ENCODE measurements around the gene PDE6H. TPM values are rescaled to one million over a fixed set of nuclear protein-coding genes. Genes with fewer than 3 reads are reported as not detected.

PDE6H gene
- total and polyA plus RNA-seq, 12 donors = 0.48 to 5.9 (median 1.5) TPM; not detected in 8

DNA sequence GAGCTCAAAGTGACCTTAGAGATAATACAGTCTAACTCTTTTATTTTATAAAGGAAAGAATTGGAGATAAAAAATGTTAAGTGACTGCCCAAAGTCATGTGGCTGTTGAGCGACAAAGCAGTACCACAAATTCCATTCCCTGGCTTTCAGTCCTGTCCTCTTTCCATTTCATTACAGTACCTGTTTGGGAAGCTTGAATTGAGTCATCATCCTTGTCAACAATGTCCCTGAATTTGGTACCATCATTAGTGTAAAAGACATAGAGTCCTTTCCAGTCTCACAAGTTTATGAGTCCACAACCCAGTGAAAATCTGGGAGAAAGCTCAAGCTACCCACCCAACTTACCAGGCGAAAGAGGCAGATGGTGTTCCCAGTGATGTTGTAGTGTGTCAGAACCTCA is 38.3 kb upstream of the PDE6H start:
- DNase-seq = no peak
- no peak overlapping the region for H3K4me3 ChIP-seq
- 96 to 100% (median 98%) methylated on average over 2 of the region's 2 CpGs for WGBS, 4 donors
- TF ChIP-seq, protein P1, sequence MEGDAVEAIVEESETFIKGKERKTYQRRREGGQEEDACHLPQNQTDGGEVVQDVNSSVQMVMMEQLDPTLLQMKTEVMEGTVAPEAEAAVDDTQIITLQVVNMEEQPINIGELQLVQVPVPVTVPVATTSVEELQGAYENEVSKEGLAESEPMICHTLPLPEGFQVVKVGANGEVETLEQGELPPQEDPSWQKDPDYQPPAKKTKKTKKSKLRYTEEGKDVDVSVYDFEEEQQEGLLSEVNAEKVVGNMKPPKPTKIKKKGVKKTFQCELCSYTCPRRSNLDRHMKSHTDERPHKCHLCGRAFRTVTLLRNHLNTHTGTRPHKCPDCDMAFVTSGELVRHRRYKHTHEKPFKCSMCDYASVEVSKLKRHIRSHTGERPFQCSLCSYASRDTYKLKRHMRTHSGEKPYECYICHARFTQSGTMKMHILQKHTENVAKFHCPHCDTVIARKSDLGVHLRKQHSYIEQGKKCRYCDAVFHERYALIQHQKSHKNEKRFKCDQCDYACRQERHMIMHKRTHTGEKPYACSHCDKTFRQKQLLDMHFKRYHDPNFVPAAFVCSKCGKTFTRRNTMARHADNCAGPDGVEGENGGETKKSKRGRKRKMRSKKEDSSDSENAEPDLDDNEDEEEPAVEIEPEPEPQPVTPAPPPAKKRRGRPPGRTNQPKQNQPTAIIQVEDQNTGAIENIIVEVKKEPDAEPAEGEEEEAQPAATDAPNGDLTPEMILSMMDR (IDR thresholded peaks at IDR 0.05) = no peak
- no peak for TF ChIP-seq POLR2A (IDR thresholded peaks at IDR 0.05)
- H3K27ac ChIP-seq = no peak overlapping the region
- no peaks in the 10 kb centered on the region for H3K36me3 ChIP-seq (replicated peaks in 1 of 2)
- no peaks in the 10 kb centered on the region for H3K27me3 ChIP-seq
- H3K4me1 ChIP-seq (replicated peaks in 1 of 2) = no peaks in the 10 kb centered on the region
- intact Hi-C loops (cut with DNase I) = no loop called here
- no peaks in the 10 kb centered on the region for H3K9me3 ChIP-seq (replicated peaks in 1 of 3)

- TF ChIP-seq, protein P1 (IDR thresholded peaks at IDR 0.05) = no peak
- TF ChIP-seq POLR2A (IDR thresholded peaks at IDR 0.05) = no peak
- intact Hi-C loops (cut with DNase I) = no loop called here
- 57 to 69% (median 66%) methylated on average over 4 of the region's 4 CpGs for WGBS, 4 donors
- no peak overlapping the region for H3K4me3 ChIP-seq
- no peaks in the 10 kb centered on the region for H3K27me3 ChIP-seq
- H3K9me3 ChIP-seq (replicated peaks in 1 of 3) = no peaks in the 10 kb centered on the region
- H3K27ac ChIP-seq = no peak overlapping the region
- DNase-seq = no peak
- no peaks in the 10 kb centered on the region for H3K36me3 ChIP-seq (replicated peaks in 1 of 2)
- H3K4me1 ChIP-seq (replicated peaks in 1 of 2) = no peaks in the 10 kb centered on the region
Observed at GRCh38 chr12:14935031-14935430, 37.8 kb upstream of the PDE6H start.

- DNase-seq = no peak
- Histone ChIP-seq H3K4me1 (replicated peaks in 1 of 2) (no peaks in the 10 kb centered on the region), H3K36me3 (replicated peaks in 1 of 2) (no peaks in the 10 kb centered on the region), H3K9me3 (replicated peaks in 1 of 3) (no peaks in the 10 kb centered on the region), H3K27ac (no peak overlapping the region), H3K4me3 (no peak overlapping the region), H3K27me3 (no peaks in the 10 kb centered on the region)
- intact Hi-C loops (cut with DNase I) = no loop called here
- no peak for TF ChIP-seq POLR2A (IDR thresholded peaks at IDR 0.05)
- TF ChIP-seq, protein P1 (IDR thresholded peaks at IDR 0.05) = no peak
- 84 to 90% (median 87%) methylated on average over 6 of the region's 6 CpGs for WGBS, 4 donors
Observed at GRCh38 chr12:14936224-14936861, 36.5 kb upstream of the PDE6H start.

- intact Hi-C loops (cut with DNase I) = no loop called here
- Histone ChIP-seq H3K27ac (no peak overlapping the region), H3K27me3 (no peaks in the 10 kb centered on the region), H3K4me3 (no peak overlapping the region), H3K9me3 (replicated peaks in 1 of 3) (no peaks in the 10 kb centered on the region), H3K4me1 (replicated peaks in 1 of 2) (no peaks in the 10 kb centered on the region), H3K36me3 (replicated peaks in 1 of 2) (peaks cover 0 to 2% of the 10 kb centered on the region in 2 donors)
- 91 to 98% (median 95%) methylated on average over 3 of the region's 3 CpGs for WGBS, 4 donors
- no peak for DNase-seq
- no peak for TF ChIP-seq POLR2A (IDR thresholded peaks at IDR 0.05)
- TF ChIP-seq, protein P1 (IDR thresholded peaks at IDR 0.05) = no peak
Observed at GRCh38 chr12:14937014-14937413, 35.8 kb upstream of the PDE6H start.

Measured in adrenal gland (tissue), 12 donors.